GM12878 (cell line): Measurements from ENCODE around the gene SIK2. TPM values are rescaled to one million over a fixed set of nuclear protein-coding genes. Genes with fewer than 3 reads are reported as not detected.
A peak's percentile ranks its signal among the peaks of the same experiment; 100 is the strongest.

Experiments
- ATAC-seq: fragments of 200-7000 bp; cut with Tn5 transposase; 3 replicates; pipeline ENCODE4 v1.9.1; 2020; ENCODE audit warnings: mild to moderate bottlenecking, moderate library complexity
- BruUV-seq: library from RNA; stranded (reverse); fragments of 400-500 nt; replicated peaks from 2 replicates; lab custom pipeline; 2021; lab: Mats Ljungman, UMichigan
- CTCF ChIA-PET: fragments of 300-600 bp; sonication (Branson Sonifier 250); formaldehyde crosslinking; extraction: SDS; loops from one replicate; lab custom pipeline; 2021; ENCODE audit warnings: inconsistent platforms; lab: Yijun Ruan, JAX
- POLR2A ChIA-PET: fragments of 350-600 bp; formaldehyde crosslinking; extraction: SDS; loops from one replicate; lab custom pipeline; 2021; ENCODE audit warnings: inconsistent platforms; lab: Charles Lee
- RAD21 ChIA-PET: fragments of 300-600 bp; sonication (Branson Sonifier 250); formaldehyde crosslinking; loops from one replicate; lab custom pipeline; 2023; ENCODE audit warnings: antibody characterized with exemption; ENCODE audit not compliant: unreplicated experiment; lab: Charles Lee
- SMC1A ChIA-PET: fragments of 300-600 bp; sonication (Branson Sonifier 250); formaldehyde crosslinking; loops from one replicate; lab custom pipeline; 2023; ENCODE audit not compliant: unreplicated experiment, uncharacterized antibody; lab: Charles Lee
- DNase-seq: peaks from one replicate; pipeline ENCODE4 v3.0.0-alpha.2; 2011; ENCODE audit warnings: low read depth, low spot score
- FAIRE-seq: peaks from 3 replicates; lab custom pipeline; 2011; peaks lifted over from hg19 to GRCh38; lab: Jason Lieb, UNC
- H2AFZ ChIP-seq: 2 replicates; pipeline ENCODE4 v1.6.0; 2011; ENCODE audit warnings: low read depth, low read length, control low read depth; ENCODE audit not compliant: control insufficient read depth
- H3K27ac ChIP-seq: 2 replicates; pipeline ENCODE4 v1.5.1; 2011; ENCODE audit warnings: control low read depth; ENCODE audit not compliant: control insufficient read depth, insufficient read depth
- H3K27me3 ChIP-seq, 2 experiments: replicated peaks in 1 of 2; 2 replicates each; pipeline versions ENCODE4 v1.6.0 to v1.6.1; 2011; ENCODE audit warnings: low read length in 1 of 2; ENCODE audit not compliant: control insufficient read depth in 2 of 2, insufficient read depth in 2 of 2
- H3K36me3 ChIP-seq, 2 experiments: 2 replicates each; pipeline ENCODE4 v1.5.1; 2011; ENCODE audit warnings: low read length in 1 of 2; ENCODE audit not compliant: control insufficient read depth in 2 of 2, insufficient read depth in 2 of 2
- H3K4me1 ChIP-seq: 2 replicates; pipeline ENCODE4 v1.6.1; 2011; ENCODE audit warnings: mild to moderate bottlenecking, low read length, moderate library complexity, mixed read lengths; ENCODE audit not compliant: control insufficient read depth, insufficient read depth
- H3K4me2 ChIP-seq: 2 replicates; pipeline ENCODE4 v1.6.0; 2011; ENCODE audit warnings: control low read depth; ENCODE audit not compliant: control insufficient read depth, insufficient read depth
- H3K4me3 ChIP-seq: fragments of 200-600 bp; sonication (generic); 2 replicates; pipeline ENCODE4 v1.5.1; 2016
- H3K79me2 ChIP-seq: 2 replicates; pipeline ENCODE4 v1.6.0; 2011; ENCODE audit warnings: low read length; ENCODE audit not compliant: control insufficient read depth, insufficient read depth
- H3K9ac ChIP-seq: 2 replicates; pipeline ENCODE4 v1.8.0; 2011; ENCODE audit warnings: low read length, control low read depth, mixed read lengths; ENCODE audit not compliant: control insufficient read depth, insufficient read depth
- H3K9me3 ChIP-seq: replicated peaks from 3 replicates; pipeline ENCODE4 v1.5.1; 2011; ENCODE audit warnings: mild to moderate bottlenecking, low read length; ENCODE audit not compliant: control insufficient read depth, insufficient read depth
- H4K20me1 ChIP-seq: 2 replicates; pipeline ENCODE4 v1.6.0; 2011; ENCODE audit not compliant: control insufficient read depth, insufficient read depth
- EED ChIP-seq: sonication (generic); IDR thresholded peaks from 2 replicates; pipeline ENCODE4 v1.6.1; 2016; ENCODE audit warnings: antibody characterized with exemption, low read depth
- GABPA ChIP-seq: IDR thresholded peaks from 2 replicates; pipeline ENCODE4 v1.6.1; 2014; ENCODE audit warnings: antibody characterized with exemption, low read depth, mild to moderate bottlenecking, inconsistent platforms
- JUNB ChIP-seq: IDR thresholded peaks from 2 replicates; pipeline ENCODE4 v1.6.1; 2016; ENCODE audit warnings: antibody characterized with exemption, mild to moderate bottlenecking
- KDM1A ChIP-seq: fragments of 200-600 bp; sonication (generic); IDR thresholded peaks from 2 replicates; pipeline ENCODE4 v1.6.1; 2016; ENCODE audit warnings: borderline replicate concordance
- RAD51 ChIP-seq: fragments of 450-650 bp; IDR thresholded peaks from 2 replicates; pipeline ENCODE4 v1.6.1; 2016; ENCODE audit warnings: moderate library complexity, mild to moderate bottlenecking, inconsistent platforms
- RELA ChIP-seq: fragments of 450-650 bp; IDR thresholded peaks from 2 replicates; pipeline ENCODE4 v1.8.0; 2014; ENCODE audit warnings: borderline replicate concordance; ENCODE audit not compliant: partially characterized antibody
- SMAD5 ChIP-seq: IDR thresholded peaks from 2 replicates; pipeline ENCODE4 v1.6.1; 2016; ENCODE audit warnings: antibody characterized with exemption, low read depth
- ZSCAN29 ChIP-seq: fragments of 450-650 bp; IDR thresholded peaks from 2 replicates; pipeline ENCODE4 v1.6.1; 2017; ENCODE audit warnings: mild to moderate bottlenecking, moderate library complexity
- WGBS: methylation state at CpG from one replicate; pipeline ENCODE4 v1.1.6; 2016; ENCODE audit warnings: low lambda C conversion rate; ENCODE audit not compliant: insufficient replicate concordance, insufficient coverage; ENCODE audit errors: missing lambda C conversion rate; 5-methylcytosine and 5-hydroxymethylcytosine counted together
- in situ Hi-C: fragments of 300-500 bp; cut with MboI; formaldehyde crosslinking; loops from 9 replicates; pipeline ENCODE4 v1.14.3; 2018; ENCODE audit warnings: mixed read lengths
- intact Hi-C: fragments of 100-400 bp; cut with micrococcal nuclease; formaldehyde crosslinking; loops from one replicate; pipeline ENCODE4 v1.14.2; 2022; ENCODE audit not compliant: unreplicated experiment
- polyA plus RNA-seq, 11 experiments: library from polyadenylated mRNA; depleted of rRNA in 4 of 11; unstranded in 6 of 11; stranded (reverse) in 5 of 11; fragments of >200 nt; fragmentation: Nextera tagmentation in 4 of 11; fragmentation: Illumina TruSeq in 1 of 11; extraction: Ambion mirVana in 4 of 11; extraction: Trizol in 1 of 11; gene quantifications; 1 replicate in 1 of 11; 2 replicates in 10 of 11; pipeline versions ENCODE4 v1.2.1 to v1.2.3, GENCODE V29; 2011 to 2016; ENCODE audit warnings: inconsistent platforms in 2 of 11, missing spikeins in 2 of 11, low read depth in 1 of 11
- total RNA-seq, 4 experiments: library from RNA; depleted of rRNA in 3 of 4; stranded (reverse); fragments of >200 nt in 3 of 4; fragmentation: Illumina TruSeq in 1 of 4; extraction: Trizol in 1 of 4; gene quantifications; 2 replicates each; pipeline versions ENCODE4 v1.2.1 to v1.2.3, GENCODE V29; 2013 to 2021
- TF ChIP-seq, protein P1 (sequence below): fragments of 150-350 bp; IDR thresholded peaks from 2 replicates; pipeline ENCODE4 v1.6.1; 2014; ENCODE audit warnings: mild to moderate bottlenecking, low read depth, low read length
- TF ChIP-seq, protein P2 (sequence below): IDR thresholded peaks from 2 replicates; pipeline ENCODE4 v1.6.1; 2012; ENCODE audit warnings: low read depth, low read length, improper control_type of control experiment
- TF ChIP-seq, protein P3 (sequence below): fragments of 450-650 bp; formaldehyde crosslinking; IDR thresholded peaks from 2 replicates; pipeline ENCODE4 v1.4.0; 2020; ENCODE audit warnings: mild to moderate bottlenecking, moderate library complexity

Gene SIK2
- total and polyA plus RNA-seq, 10 of the 15 experiments (the other 5 are each of a cell fraction or from before 2014, with no cell fraction given), result 0.97 to 14.2 (median 4.5) TPM

DNA sequence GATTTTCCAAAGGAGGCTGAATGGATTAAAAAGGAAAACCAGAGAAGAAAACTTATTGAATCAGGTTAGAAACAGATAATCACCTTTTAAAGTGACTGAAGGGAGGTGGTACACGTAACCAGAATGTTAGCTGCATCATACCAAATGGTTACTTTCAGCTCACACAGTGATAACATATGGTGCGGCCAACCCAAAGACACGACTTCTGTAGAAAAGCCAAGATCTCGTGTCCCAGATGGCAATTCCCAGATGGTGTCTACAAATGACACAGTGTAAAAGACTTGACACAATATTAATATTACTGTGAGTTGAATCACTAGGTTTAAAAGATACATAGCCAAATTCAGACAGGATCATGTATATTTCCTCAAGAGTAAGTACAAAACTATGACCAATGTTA lies 158.8 kb downstream of the SIK2 start (continued):
- TF ChIP-seq, protein P1, sequence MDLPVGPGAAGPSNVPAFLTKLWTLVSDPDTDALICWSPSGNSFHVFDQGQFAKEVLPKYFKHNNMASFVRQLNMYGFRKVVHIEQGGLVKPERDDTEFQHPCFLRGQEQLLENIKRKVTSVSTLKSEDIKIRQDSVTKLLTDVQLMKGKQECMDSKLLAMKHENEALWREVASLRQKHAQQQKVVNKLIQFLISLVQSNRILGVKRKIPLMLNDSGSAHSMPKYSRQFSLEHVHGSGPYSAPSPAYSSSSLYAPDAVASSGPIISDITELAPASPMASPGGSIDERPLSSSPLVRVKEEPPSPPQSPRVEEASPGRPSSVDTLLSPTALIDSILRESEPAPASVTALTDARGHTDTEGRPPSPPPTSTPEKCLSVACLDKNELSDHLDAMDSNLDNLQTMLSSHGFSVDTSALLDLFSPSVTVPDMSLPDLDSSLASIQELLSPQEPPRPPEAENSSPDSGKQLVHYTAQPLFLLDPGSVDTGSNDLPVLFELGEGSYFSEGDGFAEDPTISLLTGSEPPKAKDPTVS, result no peak
- no peak for TF ChIP-seq SMAD5

DNA sequence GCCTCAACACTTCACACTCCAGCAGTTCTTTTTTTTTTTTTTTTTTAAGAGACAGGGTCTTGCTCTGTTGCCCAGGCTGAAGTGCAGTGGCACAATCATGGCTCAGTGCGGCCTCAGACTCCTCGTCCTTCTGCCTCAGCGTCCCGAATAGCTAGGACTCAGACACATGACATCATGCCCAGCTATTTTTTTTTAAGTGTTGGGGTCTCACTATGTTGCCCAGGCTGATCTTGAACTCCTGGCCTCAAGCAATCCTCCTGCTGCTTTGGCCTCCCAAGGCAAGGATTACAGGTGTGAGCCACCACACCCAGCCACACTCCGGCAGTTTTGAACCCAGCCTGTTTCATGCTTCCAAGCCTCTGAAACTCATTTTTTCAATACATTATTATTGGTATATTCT lies 160.3 kb downstream of the SIK2 start:
- no peak overlapping the region for H3K27ac ChIP-seq
- ATAC-seq (no peak), DNase-seq (no peak), FAIRE-seq (no peak)
- H3K9ac ChIP-seq, result no peak overlapping the region
- ChIA-PET RAD21 (interaction anchor here (0.7 to 7.6 kb wide), 10 partner anchors 15 to 1456 kb away, joined by 3 to 136 read pairs (median 4); partner anchors contain the start of gene SIK2), POLR2A (interaction anchor here (0.7 to 6.0 kb wide), 5 partner anchors 14 to 242 kb away, joined by 4 to 36 read pairs (median 4); partner anchors contain the start of gene SIK2), SMC1A (interaction anchor here (1.0 to 8.1 kb wide), 20 partner anchors 10 to 196 kb away, joined by 3 to 154 read pairs (median 4); partner anchors contain the start of gene SIK2), CTCF (interaction anchor here (0.6 to 13.4 kb wide), 13 partner anchors 15 to 196 kb away, joined by 3 to 174 read pairs (median 5); partner anchors contain the start of genes ALG9 and SIK2)
- no peaks in the 10 kb centered on the region; the same call in 1 of the 2 replicates for H3K4me1 ChIP-seq
- in situ Hi-C loops (no loop called here), intact Hi-C loops (no loop called here)
- 100% methylated on average over 5 of the region's 5 CpGs for WGBS
- no peak overlapping the region for H2AFZ ChIP-seq
- BruUV-seq, result no TSS peak
- no peaks in the 10 kb centered on the region for H4K20me1 ChIP-seq
- H3K4me2 ChIP-seq, result peak overlapping the region; percentile 8; the same call in 1 of the 2 replicates
- TF ChIP-seq ZSCAN29 (no peak), RAD51 (no peak), GABPA (no peak), JUNB (no peak), EED (no peak), KDM1A (no peak), RELA (no peak)
- TF ChIP-seq, protein P2, sequence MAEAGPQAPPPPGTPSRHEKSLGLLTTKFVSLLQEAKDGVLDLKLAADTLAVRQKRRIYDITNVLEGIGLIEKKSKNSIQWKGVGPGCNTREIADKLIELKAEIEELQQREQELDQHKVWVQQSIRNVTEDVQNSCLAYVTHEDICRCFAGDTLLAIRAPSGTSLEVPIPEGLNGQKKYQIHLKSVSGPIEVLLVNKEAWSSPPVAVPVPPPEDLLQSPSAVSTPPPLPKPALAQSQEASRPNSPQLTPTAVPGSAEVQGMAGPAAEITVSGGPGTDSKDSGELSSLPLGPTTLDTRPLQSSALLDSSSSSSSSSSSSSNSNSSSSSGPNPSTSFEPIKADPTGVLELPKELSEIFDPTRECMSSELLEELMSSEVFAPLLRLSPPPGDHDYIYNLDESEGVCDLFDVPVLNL, result no peak
- TF ChIP-seq, protein P3, sequence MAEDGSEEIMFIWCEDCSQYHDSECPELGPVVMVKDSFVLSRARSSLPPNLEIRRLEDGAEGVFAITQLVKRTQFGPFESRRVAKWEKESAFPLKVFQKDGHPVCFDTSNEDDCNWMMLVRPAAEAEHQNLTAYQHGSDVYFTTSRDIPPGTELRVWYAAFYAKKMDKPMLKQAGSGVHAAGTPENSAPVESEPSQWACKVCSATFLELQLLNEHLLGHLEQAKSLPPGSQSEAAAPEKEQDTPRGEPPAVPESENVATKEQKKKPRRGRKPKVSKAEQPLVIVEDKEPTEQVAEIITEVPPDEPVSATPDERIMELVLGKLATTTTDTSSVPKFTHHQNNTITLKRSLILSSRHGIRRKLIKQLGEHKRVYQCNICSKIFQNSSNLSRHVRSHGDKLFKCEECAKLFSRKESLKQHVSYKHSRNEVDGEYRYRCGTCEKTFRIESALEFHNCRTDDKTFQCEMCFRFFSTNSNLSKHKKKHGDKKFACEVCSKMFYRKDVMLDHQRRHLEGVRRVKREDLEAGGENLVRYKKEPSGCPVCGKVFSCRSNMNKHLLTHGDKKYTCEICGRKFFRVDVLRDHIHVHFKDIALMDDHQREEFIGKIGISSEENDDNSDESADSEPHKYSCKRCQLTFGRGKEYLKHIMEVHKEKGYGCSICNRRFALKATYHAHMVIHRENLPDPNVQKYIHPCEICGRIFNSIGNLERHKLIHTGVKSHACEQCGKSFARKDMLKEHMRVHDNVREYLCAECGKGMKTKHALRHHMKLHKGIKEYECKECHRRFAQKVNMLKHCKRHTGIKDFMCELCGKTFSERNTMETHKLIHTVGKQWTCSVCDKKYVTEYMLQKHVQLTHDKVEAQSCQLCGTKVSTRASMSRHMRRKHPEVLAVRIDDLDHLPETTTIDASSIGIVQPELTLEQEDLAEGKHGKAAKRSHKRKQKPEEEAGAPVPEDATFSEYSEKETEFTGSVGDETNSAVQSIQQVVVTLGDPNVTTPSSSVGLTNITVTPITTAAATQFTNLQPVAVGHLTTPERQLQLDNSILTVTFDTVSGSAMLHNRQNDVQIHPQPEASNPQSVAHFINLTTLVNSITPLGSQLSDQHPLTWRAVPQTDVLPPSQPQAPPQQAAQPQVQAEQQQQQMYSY (CRISPR knock-in tag), result no peak
- peaks cover 22% of the 10 kb centered on the region for H3K79me2 ChIP-seq
- H3K36me3 ChIP-seq, result peaks cover 3 to 23% of the 10 kb centered on the region in 2 experiments
- no peak overlapping the region for H3K4me3 ChIP-seq
- H3K9me3 ChIP-seq, result no peaks in the 10 kb centered on the region
- no peaks in the 10 kb centered on the region for H3K27me3 ChIP-seq
